Activated CD8-positive, alpha-beta T cell treated with anti-CD3 and anti-CD28 coated beads, Interleukin-2, amount 10 ng/mL, durations not matched to agents 7 days and 5 days (primary cell): Measurements from ENCODE around the gene HSPA1A. TPM values are rescaled to one million over a fixed set of nuclear protein-coding genes. Genes with fewer than 3 reads are reported as not detected.

Experiments used
- ATAC-seq: fragments of 150-1000 bp; cut with Tn5 transposase; one replicate; pipeline ENCODE4 v1.10.0; 2021; ENCODE audit warnings: moderate library complexity
- CTCF ChIA-PET: fragments of 350-600 bp; sonication (Branson Sonifier 250); formaldehyde crosslinking; loops from one replicate; lab custom pipeline; 2021; ENCODE audit warnings: antibody characterized with exemption; lab: Charles Lee
- POLR2A ChIA-PET: fragments of 350-600 bp; sonication (Branson Sonifier 250); formaldehyde crosslinking; loops from one replicate; lab custom pipeline; 2021; ENCODE audit warnings: antibody characterized with exemption; lab: Charles Lee
- DNase-seq: peaks from one replicate; pipeline ENCODE4 v3.0.0-alpha.2; 2020
- H3K27ac Mint-ChIP-seq: one replicate; pipeline ENCODE4 v1.8.0; 2021; ENCODE audit warnings: mild to moderate bottlenecking, mixed read lengths
- H3K27me3 Mint-ChIP-seq: one replicate; pipeline ENCODE4 v1.8.0; 2021; ENCODE audit warnings: low read depth, mixed read lengths
- H3K36me3 Mint-ChIP-seq: one replicate; pipeline ENCODE4 v1.8.0; 2021; ENCODE audit warnings: low read depth, mixed read lengths
- H3K4me1 Mint-ChIP-seq: one replicate; pipeline ENCODE4 v1.8.0; 2021; ENCODE audit warnings: low read depth, mixed read lengths
- H3K4me3 Mint-ChIP-seq: one replicate; pipeline ENCODE4 v1.8.0; 2021; ENCODE audit warnings: mild to moderate bottlenecking, mixed read lengths
- H3K9me3 Mint-ChIP-seq: one replicate; pipeline ENCODE4 v1.8.0; 2022; ENCODE audit warnings: mixed read lengths; ENCODE audit not compliant: insufficient read depth
- total RNA-seq, 2 experiments: library from RNA; stranded (reverse); gene quantifications; one replicate each; pipeline ENCODE4 v1.2.3, GENCODE V29; 2021

HSPA1A gene
- 10 to 100 TPM; 75.6 to 75.7 TPM for total RNA-seq

GRCh38 chr6:31815025-31815838 lies at the start of gene HSPA1A, which contains the start of gene HSPA1L:
Gene HSPA1A (plus strand): TSS chr6:31815543. CDS start chr6:31815757, 214 bp downstream.
Gene HSPA1L (minus strand): TSS chr6:31815283. CDS start chr6:31811972, 3,311 bp downstream.
- peaks cover 47% of the 10 kb centered on the region for H3K4me1 Mint-ChIP-seq
- peak within 1 kb of the TSS; percentile 89 for H3K4me3 Mint-ChIP-seq
- ChIA-PET CTCF (interaction anchor here (0.8 to 3.3 kb wide), 8 partner anchors 9 to 269 kb away, joined by 3 to 16 read pairs (median 4); partner anchors contain the start of genes ATP6V1G2, HSPA1B and LSM2), POLR2A (interaction anchor here (0.6 to 5.1 kb wide), 11 partner anchors 9 to 222 kb away, joined by 3 to 37 read pairs (median 4); partner anchors contain the start of genes ABHD16A, BAG6, CLIC1 and GPANK1)
- peak; percentile 82 for DNase-seq
- peaks cover 18% of the 10 kb centered on the region for H3K36me3 Mint-ChIP-seq
- peak; percentile 29 for ATAC-seq
- H3K9me3 Mint-ChIP-seq: no peaks in the 10 kb centered on the region
- H3K27ac Mint-ChIP-seq: peak within 1 kb of the TSS; percentile 90
- no peaks in the 10 kb centered on the region for H3K27me3 Mint-ChIP-seq

- Mint-ChIP-seq H3K27ac (no peak overlapping the region), H3K27me3 (no peaks in the 10 kb centered on the region), H3K4me1 (peaks cover 36% of the 10 kb centered on the region), H3K36me3 (peaks cover 35% of the 10 kb centered on the region), H3K9me3 (no peaks in the 10 kb centered on the region), H3K4me3 (no peak overlapping the region)
- CTCF ChIA-PET: interaction anchor here (8.3 kb wide), 1 partner anchor 27 kb away, joined by 118 read pairs; the partner anchor contains the start of genes CLIC1 and MSH5
- no peak for DNase-seq
- POLR2A ChIA-PET: no interaction called here
- no peak for ATAC-seq
These were observed 49.8 kb upstream of the HSPA1A start for GRCh38 chr6:31765559-31765909.

DNA sequence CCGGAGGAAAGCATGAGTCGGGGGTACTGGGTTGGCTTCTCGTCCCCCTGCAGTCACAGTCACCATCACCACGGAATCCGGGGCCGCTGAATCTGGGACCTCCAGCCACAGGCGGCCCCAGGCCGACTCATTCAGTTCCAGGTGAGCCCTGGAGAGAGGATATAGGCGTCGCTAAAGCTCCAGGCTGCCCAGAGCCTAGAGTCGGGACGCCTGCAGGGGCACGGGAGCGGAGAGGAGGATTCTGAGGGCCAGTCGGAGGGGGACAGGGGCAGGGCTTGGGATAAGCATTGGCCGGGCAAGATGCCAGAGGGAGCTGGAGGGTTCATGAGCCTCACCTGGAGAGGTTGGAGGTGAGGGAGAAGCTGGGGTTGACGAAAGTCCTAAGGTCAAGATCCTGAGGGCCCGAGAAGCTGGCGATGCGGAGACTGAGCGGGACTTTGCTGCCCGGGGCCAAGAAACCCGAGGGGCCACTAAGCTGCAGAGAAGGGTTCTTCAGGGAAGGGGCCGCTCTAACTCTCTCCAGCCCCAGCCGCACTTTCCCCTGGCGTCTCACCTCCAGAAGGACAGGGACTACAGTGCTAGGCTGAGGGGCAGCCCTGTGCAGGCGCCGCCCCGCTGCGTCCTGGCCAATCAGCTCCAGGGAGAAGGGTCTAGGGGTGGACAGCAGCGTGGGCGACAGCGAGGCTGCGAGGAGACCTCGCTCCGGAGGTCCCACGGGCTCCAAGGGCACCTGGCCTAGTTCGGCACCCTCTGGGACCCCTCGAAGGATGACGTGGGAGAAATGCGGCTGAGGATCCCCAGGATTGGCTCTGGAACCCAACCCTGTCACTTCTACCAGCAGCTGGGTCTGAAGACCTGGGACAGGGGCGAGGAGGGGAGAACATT lies 49.2 kb upstream of the HSPA1A start:
- ChIA-PET CTCF (interaction anchor here (8.3 kb wide), 1 partner anchor 27 kb away, joined by 118 read pairs; the partner anchor contains the start of genes CLIC1 and MSH5), POLR2A (interaction anchor here (1.0 kb wide), 1 partner anchor 30 kb away, joined by 3 read pairs; the partner anchor contains the start of gene CLIC1)
- Mint-ChIP-seq H3K4me3 (no peak overlapping the region), H3K9me3 (no peaks in the 10 kb centered on the region), H3K27me3 (no peaks in the 10 kb centered on the region), H3K4me1 (peaks cover 42% of the 10 kb centered on the region), H3K36me3 (peaks cover 30% of the 10 kb centered on the region), H3K27ac (peak overlapping the region; percentile 20)
- ATAC-seq (no peak), DNase-seq (no peak)

DNA sequence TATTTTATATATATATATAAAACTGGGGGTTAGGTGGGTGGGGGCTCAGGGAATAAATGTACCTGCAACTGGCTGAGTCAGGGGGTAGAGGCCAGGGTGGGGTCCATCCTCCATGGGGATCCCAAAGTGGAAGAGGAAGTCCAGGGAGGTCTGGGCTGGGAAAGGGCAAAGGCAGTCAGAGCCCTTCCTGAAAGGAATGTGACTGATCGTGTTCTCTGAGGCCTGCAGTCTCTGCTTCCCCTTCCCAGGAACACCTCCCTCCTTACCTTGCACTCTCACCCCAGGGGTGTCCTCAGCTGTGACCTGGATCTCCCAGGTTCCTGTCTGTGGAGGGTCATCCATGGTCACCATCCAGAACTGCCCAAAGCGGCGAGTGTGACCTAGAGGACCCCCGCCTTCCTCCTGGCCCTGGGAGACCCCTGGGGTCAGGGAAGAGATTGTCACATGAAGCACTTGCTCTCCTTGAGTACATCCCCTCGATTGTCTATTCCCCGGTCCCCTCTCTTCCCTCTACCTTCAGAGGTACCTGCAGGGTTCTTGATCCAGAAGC lies 48.2 kb upstream of the HSPA1A start:
- H3K9me3 Mint-ChIP-seq: no peaks in the 10 kb centered on the region
- H3K4me3 Mint-ChIP-seq: no peak overlapping the region
- no peak for DNase-seq
- no peak overlapping the region for H3K27ac Mint-ChIP-seq
- ChIA-PET POLR2A (interaction anchor here (1.0 kb wide), 1 partner anchor 31 kb away, joined by 3 read pairs; the partner anchor contains the start of gene CLIC1), CTCF (interaction anchor here (8.3 kb wide), 1 partner anchor 28 kb away, joined by 118 read pairs; the partner anchor contains the start of genes CLIC1 and MSH5)
- peaks cover 46% of the 10 kb centered on the region for H3K4me1 Mint-ChIP-seq
- ATAC-seq: no peak
- H3K36me3 Mint-ChIP-seq: peaks cover 29% of the 10 kb centered on the region
- no peaks in the 10 kb centered on the region for H3K27me3 Mint-ChIP-seq

DNA sequence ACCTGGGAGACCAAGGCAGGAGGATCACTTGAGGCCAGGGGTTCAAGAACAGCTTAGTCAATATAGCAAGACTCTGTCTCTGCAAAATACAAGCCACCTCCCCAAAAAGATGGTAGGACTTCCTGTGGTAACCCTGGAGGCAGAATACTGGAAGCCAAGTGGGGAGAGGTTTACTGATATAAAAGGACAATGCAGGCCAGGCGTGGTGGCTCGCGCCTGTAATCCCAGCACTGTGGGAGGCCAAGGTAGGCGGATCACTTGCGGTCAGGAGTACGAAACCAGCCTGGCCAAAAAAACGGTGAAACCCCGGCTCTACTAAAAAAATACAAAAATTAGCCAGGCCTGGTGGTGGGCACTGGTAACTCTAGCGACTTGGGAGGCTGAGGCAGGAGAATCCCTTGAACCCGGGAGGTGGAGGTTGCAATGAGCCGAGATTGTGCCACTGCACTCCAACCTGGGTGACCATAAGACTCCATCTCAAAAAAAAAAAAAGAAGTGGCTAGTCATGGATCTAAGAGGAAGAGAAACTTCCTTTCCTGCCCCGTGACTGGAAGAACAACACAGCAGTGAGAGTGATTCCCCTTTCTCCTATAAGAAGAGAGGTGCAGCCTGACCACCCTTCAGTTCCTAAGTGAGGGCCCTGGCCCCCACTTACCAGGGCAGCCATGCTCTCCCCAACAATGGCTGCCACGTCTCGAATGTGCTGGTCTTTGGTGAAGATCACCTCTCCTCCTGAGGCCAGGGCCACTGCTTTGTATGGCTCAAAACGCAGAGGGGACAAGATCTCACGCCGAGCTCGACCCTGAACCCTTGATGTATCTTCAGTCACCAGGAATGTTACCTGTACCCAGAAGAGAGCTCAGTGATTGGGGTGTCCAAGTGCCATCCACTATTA lies 46.7 kb upstream of the HSPA1A start:
- ChIA-PET CTCF (interaction anchor here (1.0 to 8.3 kb wide), 21 partner anchors 9 to 227 kb away, joined by 3 to 118 read pairs (median 8); partner anchors contain the start of genes ABHD16A, CLIC1, DDAH2 and DDX39B), POLR2A (interaction anchor here (1.0 to 3.6 kb wide), 4 partner anchors 11 to 103 kb away, joined by 3 to 31 read pairs (median 3); partner anchors contain the start of gene MSH5)
- ATAC-seq (no peak), DNase-seq (no peak)
- H3K36me3 Mint-ChIP-seq: peaks cover 20% of the 10 kb centered on the region
- H3K4me3 Mint-ChIP-seq: no peak overlapping the region
- H3K4me1 Mint-ChIP-seq: peaks cover 52% of the 10 kb centered on the region
- no peaks in the 10 kb centered on the region for H3K27me3 Mint-ChIP-seq
- no peak overlapping the region for H3K27ac Mint-ChIP-seq
- H3K9me3 Mint-ChIP-seq: no peaks in the 10 kb centered on the region

- Mint-ChIP-seq H3K27ac (peak overlapping the region; percentile 60), H3K36me3 (peaks cover 11% of the 10 kb centered on the region), H3K4me1 (peaks cover 49% of the 10 kb centered on the region), H3K9me3 (no peaks in the 10 kb centered on the region), H3K4me3 (no peak overlapping the region), H3K27me3 (no peaks in the 10 kb centered on the region)
- peak; percentile 88 for ATAC-seq
- CTCF ChIA-PET: interaction anchor here (0.8 to 8.3 kb wide), 39 partner anchors 9 to 228 kb away, joined by 3 to 118 read pairs (median 6); partner anchors contain the start of genes ABHD16A, CLIC1, DDAH2 and DDX39B
- POLR2A ChIA-PET: interaction anchor here (1.0 to 3.6 kb wide), 5 partner anchors 12 to 105 kb away, joined by 3 to 31 read pairs (median 3); partner anchors contain the start of gene MSH5
- DNase-seq: peak; percentile 88
These were observed 45.5 kb upstream of the HSPA1A start for GRCh38 chr6:31769684-31770371.

- ChIA-PET CTCF (interaction anchor here (0.9 to 8.3 kb wide), 15 partner anchors 11 to 104 kb away, joined by 3 to 118 read pairs (median 7); partner anchors contain the start of genes CLIC1, DDAH2, LY6G5C and MPIG6B), POLR2A (interaction anchor here (1.2 to 3.6 kb wide), 4 partner anchors 24 to 119 kb away, joined by 3 to 31 read pairs (median 4); partner anchors contain the start of gene MSH5)
- Mint-ChIP-seq H3K36me3 (peaks cover 11% of the 10 kb centered on the region), H3K27me3 (no peaks in the 10 kb centered on the region), H3K4me3 (no peak overlapping the region), H3K27ac (peak overlapping the region; percentile 55), H3K9me3 (no peaks in the 10 kb centered on the region), H3K4me1 (peaks cover 58% of the 10 kb centered on the region)
- DNase-seq: no peak
- no peak for ATAC-seq
These were observed 44.5 kb upstream of the HSPA1A start for GRCh38 chr6:31770860-31771259.

DNA sequence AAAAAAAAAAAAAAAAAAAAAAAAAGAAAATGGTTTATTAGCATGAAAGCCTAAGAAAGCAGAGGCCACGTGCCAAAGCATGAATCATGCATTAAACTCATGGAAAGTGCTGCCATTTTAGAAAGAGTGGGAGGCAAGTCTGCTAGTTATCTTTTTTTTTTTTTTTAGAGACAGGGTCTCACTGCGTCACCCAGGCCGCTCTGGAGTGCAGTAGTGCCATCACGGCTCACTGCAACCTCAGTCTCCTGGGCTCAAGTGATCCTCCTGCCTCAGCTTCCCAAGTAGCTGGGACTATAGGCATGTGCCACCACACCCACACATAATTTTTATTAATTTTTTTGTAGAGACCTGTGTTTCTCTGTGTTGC lies 43.4 kb upstream of the HSPA1A start:
- Mint-ChIP-seq H3K4me3 (peak overlapping the region; percentile 50), H3K27ac (peak overlapping the region; percentile 83), H3K4me1 (peaks cover 69% of the 10 kb centered on the region), H3K9me3 (no peaks in the 10 kb centered on the region), H3K27me3 (no peaks in the 10 kb centered on the region), H3K36me3 (peaks cover 11% of the 10 kb centered on the region)
- no peak for ATAC-seq
- no peak for DNase-seq
- ChIA-PET CTCF (interaction anchor here (8.3 kb wide), 1 partner anchor 33 kb away, joined by 118 read pairs; the partner anchor contains the start of genes CLIC1 and MSH5), POLR2A (interaction anchor here (0.9 to 3.6 kb wide), 5 partner anchors 13 to 120 kb away, joined by 3 to 31 read pairs (median 4); partner anchors contain the start of genes LSM2 and MSH5)

- Mint-ChIP-seq H3K4me3 (no peak overlapping the region), H3K36me3 (peaks cover 22% of the 10 kb centered on the region), H3K27ac (peak overlapping the region; percentile 77), H3K4me1 (peaks cover 55% of the 10 kb centered on the region), H3K9me3 (no peaks in the 10 kb centered on the region), H3K27me3 (no peaks in the 10 kb centered on the region)
- CTCF ChIA-PET: interaction anchor here (1.0 to 2.2 kb wide), 5 partner anchors 16 to 158 kb away, joined by 3 to 9 read pairs (median 3); partner anchors contain the start of gene LY6G5C
- no peak for ATAC-seq
- POLR2A ChIA-PET: interaction anchor here (0.6 to 1.9 kb wide), 2 partner anchors 35 to 38 kb away, joined by 3 to 12 read pairs; partner anchors contain the start of genes CLIC1 and MSH5
- no peak for DNase-seq
These were observed 40.2 kb upstream of the HSPA1A start for GRCh38 chr6:31775184-31775583.
